Suprapubic skin (tissue), 4 donors: ENCODE measurements around the gene APOL3.

ENCODE experiments used
- CTCF ChIP-seq, 2 donors: fragments of 200-600 bp in 1 of 2; fragments of 450-650 bp in 1 of 2; sonication (generic) in 1 of 2; IDR thresholded peaks; one replicate each; pipeline ENCODE4 v1.5.1; 2016 to 2019; ENCODE audit warnings: antibody characterized with exemption in 2 of 2, mild to moderate bottlenecking in 1 of 2, moderate library complexity in 1 of 2
- EP300 ChIP-seq: sonication (generic); formaldehyde crosslinking; IDR thresholded peaks from one replicate; pipeline ENCODE4 v1.6.1; 2017; ENCODE audit warnings: antibody characterized with exemption
- POLR2AphosphoS5 ChIP-seq, 3 donors: sonication (generic); formaldehyde crosslinking; IDR thresholded peaks; one replicate each; pipeline ENCODE4 v1.6.1; 2017; ENCODE audit warnings: antibody characterized with exemption in 3 of 3

- TF ChIP-seq CTCF (IDR thresholded peaks at IDR 0.05) (no peak), POLR2AphosphoS5 (IDR thresholded peaks at IDR 0.05) (no peak), EP300 (no peak)
Observed at GRCh38 chr22:36198536-36198935, 38.0 kb upstream of the APOL3 start.
